K562 (cell line): ENCODE results near the gene CHSY1. TPM values are rescaled to one million over a fixed set of nuclear protein-coding genes. Genes with fewer than 3 reads are reported as not detected.

Experiments used
- ADNP ChIP-seq: fragments of 200-800 bp; sonication (Bioruptor generic); IDR thresholded peaks from 2 replicates; pipeline ENCODE4 v1.6.1; 2016; ENCODE audit warnings: missing genetic modification characterization, missing compliant biosample characterization
- ARHGAP35 ChIP-seq: fragments of 450-650 bp; IDR thresholded peaks from 2 replicates; pipeline ENCODE4 v1.6.1; 2018; ENCODE audit not compliant: partially characterized antibody
- ATF7 ChIP-seq: fragments of 450-650 bp; IDR thresholded peaks from 2 replicates; pipeline ENCODE4 v1.7.1; 2014; ENCODE audit warnings: mild to moderate bottlenecking, moderate library complexity
- CREBBP ChIP-seq: IDR thresholded peaks from one replicate; pipeline ENCODE4 v1.6.1; 2012; ENCODE audit warnings: low read depth, mild to moderate bottlenecking, control low read depth, inconsistent platforms, low read length
- DIDO1 ChIP-seq: fragments of 450-650 bp; IDR thresholded peaks from 2 replicates; pipeline ENCODE4 v1.6.1; 2016; ENCODE audit warnings: low read depth, missing biosample characterization, missing genetic modification characterization
- FOXP1 ChIP-seq: sonication (generic); formaldehyde crosslinking; IDR thresholded peaks from 2 replicates; pipeline ENCODE4 v1.8.0; 2022; ENCODE audit warnings: mild to moderate bottlenecking, missing genetic modification reagents
- GATA2 ChIP-seq: sonication (generic); formaldehyde crosslinking; IDR thresholded peaks from 2 replicates; pipeline ENCODE4 v1.4.0; 2020; ENCODE audit warnings: mild to moderate bottlenecking, missing genetic modification reagents
- MAFG ChIP-seq: fragments of 450-650 bp; conservative IDR thresholded peaks from 2 replicates; pipeline ENCODE4 v1.6.1; 2016; ENCODE audit warnings: missing genetic modification characterization, missing compliant biosample characterization
- NFATC3 ChIP-seq: fragments of 450-650 bp; IDR thresholded peaks from 2 replicates; pipeline ENCODE4 v1.6.1; 2017; ENCODE audit warnings: mild to moderate bottlenecking
- NFE2 ChIP-seq: IDR thresholded peaks from 2 replicates; pipeline ENCODE4 v1.6.1; 2014; ENCODE audit warnings: antibody characterized with exemption, low read depth
- RBM22 ChIP-seq: fragments of 200-400 bp; formaldehyde crosslinking; IDR thresholded peaks from 2 replicates; pipeline ENCODE4 v1.6.1; 2018; ENCODE audit warnings: low read length, low read depth; ENCODE audit not compliant: poor library complexity, severe bottlenecking
- RFX1 ChIP-seq: fragments of 450-650 bp; IDR thresholded peaks from 2 replicates; pipeline ENCODE4 v1.6.1; 2016; ENCODE audit warnings: mild to moderate bottlenecking, moderate library complexity
- SMARCA5 ChIP-seq: fragments of 450-650 bp; IDR thresholded peaks from 2 replicates; pipeline ENCODE4 v1.6.1; 2016
- SNIP1 ChIP-seq: fragments of 450-650 bp; IDR thresholded peaks from 2 replicates; pipeline ENCODE4 v1.7.1; 2017; ENCODE audit warnings: low read depth, mild to moderate bottlenecking
- ZNF12 ChIP-seq: sonication (generic); formaldehyde crosslinking; IDR thresholded peaks from 2 replicates; pipeline ENCODE4 v1.4.0; 2020; ENCODE audit warnings: mild to moderate bottlenecking, missing genetic modification reagents
- ZNF175 ChIP-seq: fragments of 200-800 bp; sonication (Bioruptor generic); IDR thresholded peaks from 2 replicates; pipeline ENCODE4 v1.6.1; 2016; ENCODE audit warnings: low read depth, mild to moderate bottlenecking, missing genetic modification characterization, missing compliant biosample characterization
- ZNF282 ChIP-seq: sonication (generic); formaldehyde crosslinking; IDR thresholded peaks from 2 replicates; pipeline ENCODE4 v1.8.1; 2023; ENCODE audit warnings: missing genetic modification reagents
- ZNF445 ChIP-seq: fragments of 250-450 bp; sonication (Bioruptor Pico); IDR thresholded peaks from 2 replicates; pipeline ENCODE4 v1.4.0; 2020; ENCODE audit warnings: low read depth, mild to moderate bottlenecking, moderate library complexity
- ZZZ3 ChIP-seq: fragments of 450-650 bp; IDR thresholded peaks from 2 replicates; pipeline ENCODE4 v1.6.1; 2016; ENCODE audit warnings: antibody characterized with exemption, mild to moderate bottlenecking, moderate library complexity
- polyA plus RNA-seq, 8 experiments: library from polyadenylated mRNA; depleted of rRNA in 4 of 8; stranded (reverse) in 5 of 8; unstranded in 3 of 8; fragments of >200 nt; fragmentation: Nextera tagmentation in 2 of 8; fragmentation: Illumina TruSeq in 1 of 8; extraction: Ambion mirVana in 2 of 8; extraction: Trizol in 1 of 8; gene quantifications; 2 replicates each; pipeline versions ENCODE4 v1.2.1 to v1.2.3, GENCODE V29; 2011 to 2014; ENCODE audit warnings: inconsistent platforms in 1 of 8, missing spikeins in 1 of 8
- total RNA-seq, 7 experiments: library from RNA; depleted of rRNA in 6 of 7; stranded (reverse); fragments of >200 nt in 6 of 7; fragmentation: Illumina TruSeq in 2 of 7; extraction: Trizol in 2 of 7; gene quantifications; 2 replicates each; pipeline versions ENCODE4 v1.2.1 to v1.2.3, GENCODE V29; 2011 to 2021; ENCODE audit warnings: low replicate concordance in 1 of 7
- TF ChIP-seq, protein P1 (sequence below): fragments of 450-650 bp; formaldehyde crosslinking; IDR thresholded peaks from 2 replicates; pipeline ENCODE4 v1.4.0; 2022; ENCODE audit warnings: missing genetic modification characterization
- TF ChIP-seq, protein P2 (sequence below): fragments of 450-650 bp; IDR thresholded peaks from 2 replicates; pipeline ENCODE4 v1.6.1; 2016; ENCODE audit warnings: antibody characterized with exemption
- TF ChIP-seq, protein P3 (sequence below): fragments of 450-650 bp; IDR thresholded peaks from 2 replicates; pipeline ENCODE4 v1.6.1; 2016; ENCODE audit warnings: missing biosample characterization, missing genetic modification characterization
- TF ChIP-seq, protein P4 (sequence below): fragments of 250-450 bp; sonication (Bioruptor Pico); IDR thresholded peaks from 2 replicates; pipeline ENCODE4 v1.8.0; 2021; ENCODE audit warnings: moderate library complexity, mild to moderate bottlenecking, inconsistent platforms
- TF ChIP-seq, protein P5 (sequence below): fragments of 450-650 bp; formaldehyde crosslinking; IDR thresholded peaks from 2 replicates; pipeline ENCODE4 v1.4.0; 2022; ENCODE audit warnings: missing genetic modification characterization

The CHSY1 gene
- total and polyA plus RNA-seq, 9 of the 15 experiments (the other 6 are each of a cell fraction or from before 2014, with no cell fraction given) = 7.0 to 16.4 (median 13.4) TPM

DNA sequence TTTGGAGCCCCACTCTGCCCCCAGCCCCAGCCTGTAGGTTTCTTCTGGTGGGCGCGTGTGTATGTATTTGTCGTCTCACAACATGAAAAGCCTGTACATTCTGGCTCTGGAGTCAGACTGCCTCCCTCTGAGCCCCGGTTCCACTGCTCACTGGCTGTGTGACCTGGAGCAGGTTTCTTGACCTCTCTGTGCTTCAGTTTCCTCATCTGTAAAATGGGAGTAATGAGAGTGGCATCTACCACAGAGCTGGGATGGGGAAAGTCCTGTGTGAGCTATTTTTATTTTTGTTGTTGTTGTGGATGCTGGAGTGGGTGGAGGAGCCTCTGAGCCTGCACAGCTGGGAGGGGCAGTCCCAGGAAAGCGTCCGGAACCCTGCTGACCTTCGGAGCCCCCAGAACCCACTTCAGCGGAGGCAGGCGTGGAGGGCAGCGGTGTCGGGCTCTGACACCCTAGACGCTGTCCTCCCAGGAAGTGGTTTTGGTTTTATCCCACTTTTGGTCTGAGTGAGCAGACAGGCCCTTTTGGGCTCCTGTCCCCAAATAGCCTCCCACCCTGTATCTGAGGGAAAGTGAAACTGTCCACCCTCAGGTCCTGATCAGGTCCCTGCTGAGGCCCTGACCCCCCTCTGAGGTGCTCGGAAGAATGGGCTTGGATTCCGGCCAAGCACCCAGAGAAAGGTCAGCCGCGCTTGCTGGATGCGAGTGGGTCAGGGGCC is 103.5 kb downstream of the CHSY1 start (continued):
- TF ChIP-seq, protein P1, sequence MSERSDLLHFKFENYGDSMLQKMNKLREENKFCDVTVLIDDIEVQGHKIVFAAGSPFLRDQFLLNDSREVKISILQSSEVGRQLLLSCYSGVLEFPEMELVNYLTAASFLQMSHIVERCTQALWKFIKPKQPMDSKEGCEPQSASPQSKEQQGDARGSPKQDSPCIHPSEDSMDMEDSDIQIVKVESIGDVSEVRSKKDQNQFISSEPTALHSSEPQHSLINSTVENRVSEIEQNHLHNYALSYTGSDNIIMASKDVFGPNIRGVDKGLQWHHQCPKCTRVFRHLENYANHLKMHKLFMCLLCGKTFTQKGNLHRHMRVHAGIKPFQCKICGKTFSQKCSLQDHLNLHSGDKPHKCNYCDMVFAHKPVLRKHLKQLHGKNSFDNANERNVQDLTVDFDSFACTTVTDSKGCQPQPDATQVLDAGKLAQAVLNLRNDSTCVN (CRISPR knock-in tag) = no peak
- TF ChIP-seq FOXP1 (CRISPR knock-in tag) = no peak
- peak; percentile 78 for TF ChIP-seq ADNP (tag)
- no peak for TF ChIP-seq ZNF175 (CRISPR knock-in tag)
- no peak for TF ChIP-seq ARHGAP35
- TF ChIP-seq, protein P2, sequence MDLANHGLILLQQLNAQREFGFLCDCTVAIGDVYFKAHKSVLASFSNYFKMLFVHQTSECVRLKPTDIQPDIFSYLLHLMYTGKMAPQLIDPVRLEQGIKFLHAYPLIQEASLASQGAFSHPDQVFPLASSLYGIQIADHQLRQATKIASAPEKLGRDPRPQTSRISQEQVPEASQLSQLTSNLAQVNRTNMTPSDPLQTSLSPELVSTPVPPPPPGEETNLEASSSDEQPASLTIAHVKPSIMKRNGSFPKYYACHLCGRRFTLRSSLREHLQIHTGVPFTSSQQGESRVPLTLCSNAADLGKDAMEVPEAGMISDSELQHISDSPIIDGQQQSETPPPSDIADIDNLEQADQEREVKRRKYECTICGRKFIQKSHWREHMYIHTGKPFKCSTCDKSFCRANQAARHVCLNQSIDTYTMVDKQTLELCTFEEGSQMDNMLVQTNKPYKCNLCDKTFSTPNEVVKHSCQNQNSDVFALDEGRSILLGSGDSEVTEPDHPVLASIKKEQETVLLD = no peak
- TF ChIP-seq, protein P3, sequence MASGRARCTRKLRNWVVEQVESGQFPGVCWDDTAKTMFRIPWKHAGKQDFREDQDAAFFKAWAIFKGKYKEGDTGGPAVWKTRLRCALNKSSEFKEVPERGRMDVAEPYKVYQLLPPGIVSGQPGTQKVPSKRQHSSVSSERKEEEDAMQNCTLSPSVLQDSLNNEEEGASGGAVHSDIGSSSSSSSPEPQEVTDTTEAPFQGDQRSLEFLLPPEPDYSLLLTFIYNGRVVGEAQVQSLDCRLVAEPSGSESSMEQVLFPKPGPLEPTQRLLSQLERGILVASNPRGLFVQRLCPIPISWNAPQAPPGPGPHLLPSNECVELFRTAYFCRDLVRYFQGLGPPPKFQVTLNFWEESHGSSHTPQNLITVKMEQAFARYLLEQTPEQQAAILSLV = no peak
- TF ChIP-seq GATA2 (CRISPR knock-in tag) = no peak
- TF ChIP-seq NFE2 = no peak
- TF ChIP-seq NFATC3 = no peak
- TF ChIP-seq ZNF445 = no peak
- TF ChIP-seq RFX1 = no peak
- no peak for TF ChIP-seq ZNF12 (CRISPR knock-in tag)
- TF ChIP-seq CREBBP = no peak
- TF ChIP-seq ZNF282 (CRISPR knock-in tag) = no peak
- no peak for TF ChIP-seq SNIP1
- TF ChIP-seq SMARCA5 = peak; percentile 96
- TF ChIP-seq, protein P4, sequence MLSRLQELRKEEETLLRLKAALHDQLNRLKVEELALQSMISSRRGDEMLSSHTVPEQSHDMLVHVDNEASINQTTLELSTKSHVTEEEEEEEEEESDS = no peak
- TF ChIP-seq, protein P5, sequence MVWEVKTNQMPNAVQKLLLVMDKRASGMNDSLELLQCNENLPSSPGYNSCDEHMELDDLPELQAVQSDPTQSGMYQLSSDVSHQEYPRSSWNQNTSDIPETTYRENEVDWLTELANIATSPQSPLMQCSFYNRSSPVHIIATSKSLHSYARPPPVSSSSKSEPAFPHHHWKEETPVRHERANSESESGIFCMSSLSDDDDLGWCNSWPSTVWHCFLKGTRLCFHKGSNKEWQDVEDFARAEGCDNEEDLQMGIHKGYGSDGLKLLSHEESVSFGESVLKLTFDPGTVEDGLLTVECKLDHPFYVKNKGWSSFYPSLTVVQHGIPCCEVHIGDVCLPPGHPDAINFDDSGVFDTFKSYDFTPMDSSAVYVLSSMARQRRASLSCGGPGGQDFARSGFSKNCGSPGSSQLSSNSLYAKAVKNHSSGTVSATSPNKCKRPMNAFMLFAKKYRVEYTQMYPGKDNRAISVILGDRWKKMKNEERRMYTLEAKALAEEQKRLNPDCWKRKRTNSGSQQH (CRISPR knock-in tag) = no peak
- no peak for TF ChIP-seq MAFG (tag)
- no peak for TF ChIP-seq RBM22
- TF ChIP-seq ATF7 = no peak
- no peak for TF ChIP-seq DIDO1 (tag)
- TF ChIP-seq ZZZ3 = no peak
